ACC112 (cell line): ENCODE results near the gene ELOVL6.

ENCODE experiments used
- H2AFZ ChIP-seq: fragments of 200-600 bp; sonication (generic); one replicate; pipeline ENCODE4 v1.6.0; 2017; ENCODE audit warnings: antibody characterized with exemption, low read length; ENCODE audit not compliant: unreplicated experiment
- H3K27ac ChIP-seq: fragments of 200-600 bp; sonication (generic); 2 replicates; pipeline ENCODE4 v1.5.1; 2014; ENCODE audit warnings: low read depth, mild to moderate bottlenecking, antibody characterized with exemption, low read length, moderate library complexity
- H3K27me3 ChIP-seq: fragments of 200-600 bp; sonication (generic); 2 replicates; pipeline ENCODE4 v1.6.1; 2014; ENCODE audit warnings: mild to moderate bottlenecking, antibody characterized with exemption, low read length, moderate library complexity, mixed read lengths; ENCODE audit not compliant: insufficient read depth
- H3K36me3 ChIP-seq: fragments of 200-600 bp; sonication (generic); 2 replicates; pipeline ENCODE4 v1.6.1; 2016; ENCODE audit warnings: mild to moderate bottlenecking, antibody characterized with exemption, low read length, moderate library complexity, mixed read lengths; ENCODE audit not compliant: insufficient read depth
- H3K4me1 ChIP-seq: fragments of 200-600 bp; sonication (generic); one replicate; pipeline ENCODE4 v1.6.1; 2016; ENCODE audit warnings: low read length, mixed read lengths; ENCODE audit not compliant: insufficient read depth, unreplicated experiment, control insufficient read depth
- H3K4me3 ChIP-seq: fragments of 200-600 bp; sonication (generic); 2 replicates; pipeline ENCODE4 v1.5.1; 2014; ENCODE audit warnings: mild to moderate bottlenecking, low read depth, low read length
- H3K79me2 ChIP-seq: fragments of 200-600 bp; sonication (generic); one replicate; pipeline ENCODE4 v1.6.0; 2016; ENCODE audit warnings: low read length; ENCODE audit not compliant: control insufficient read depth, unreplicated experiment, insufficient read depth

Gene ELOVL6

DNA sequence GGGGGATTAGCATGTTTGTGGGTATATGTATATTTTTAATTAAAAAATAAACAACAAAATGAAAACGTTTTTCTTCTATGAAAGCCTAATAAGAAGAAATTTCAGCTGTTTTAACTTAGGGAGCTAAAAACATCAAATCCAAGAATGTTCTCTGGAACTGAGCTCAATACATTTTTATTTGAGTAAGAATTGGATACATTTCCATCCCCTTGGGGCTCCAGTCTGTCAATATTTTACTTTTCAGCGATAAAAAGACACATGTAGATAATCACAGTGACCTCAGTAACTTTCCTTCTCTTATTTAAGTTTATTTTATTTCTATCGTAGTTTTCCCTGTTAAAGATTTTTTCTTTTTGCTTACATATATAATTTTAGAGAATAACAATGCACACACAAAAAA lies 59.3 kb downstream of the ELOVL6 start:
- H3K4me3 ChIP-seq, result no peak overlapping the region
- no peaks in the 10 kb centered on the region for H3K79me2 ChIP-seq
- H3K27ac ChIP-seq, result no peak overlapping the region
- H3K27me3 ChIP-seq, result no peaks in the 10 kb centered on the region
- H3K4me1 ChIP-seq, result no peaks in the 10 kb centered on the region
- no peaks in the 10 kb centered on the region for H3K36me3 ChIP-seq
- no peak overlapping the region for H2AFZ ChIP-seq

DNA sequence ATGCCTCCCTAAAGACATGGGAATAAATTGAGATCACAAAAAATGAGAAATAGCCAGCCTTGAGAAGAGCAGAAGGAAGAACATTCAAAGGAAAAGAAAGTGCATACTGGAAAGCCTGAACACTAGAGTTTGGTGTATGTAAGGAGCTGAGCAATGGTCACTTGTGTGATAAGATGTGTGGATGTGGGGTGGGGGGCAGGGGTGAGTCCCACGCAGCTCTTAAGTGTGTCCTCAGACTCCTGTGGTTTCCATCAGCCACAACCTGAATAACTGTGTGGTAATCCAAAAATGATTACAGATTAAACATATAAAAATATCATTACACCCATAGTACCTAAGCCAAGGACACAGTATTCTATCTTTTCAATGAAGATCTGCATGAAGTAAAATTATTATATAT lies 59.9 kb downstream of the ELOVL6 start:
- no peaks in the 10 kb centered on the region for H3K4me1 ChIP-seq
- no peak overlapping the region for H2AFZ ChIP-seq
- H3K4me3 ChIP-seq, result no peak overlapping the region
- H3K36me3 ChIP-seq, result no peaks in the 10 kb centered on the region
- no peak overlapping the region for H3K27ac ChIP-seq
- H3K79me2 ChIP-seq, result no peaks in the 10 kb centered on the region
- no peaks in the 10 kb centered on the region for H3K27me3 ChIP-seq

DNA sequence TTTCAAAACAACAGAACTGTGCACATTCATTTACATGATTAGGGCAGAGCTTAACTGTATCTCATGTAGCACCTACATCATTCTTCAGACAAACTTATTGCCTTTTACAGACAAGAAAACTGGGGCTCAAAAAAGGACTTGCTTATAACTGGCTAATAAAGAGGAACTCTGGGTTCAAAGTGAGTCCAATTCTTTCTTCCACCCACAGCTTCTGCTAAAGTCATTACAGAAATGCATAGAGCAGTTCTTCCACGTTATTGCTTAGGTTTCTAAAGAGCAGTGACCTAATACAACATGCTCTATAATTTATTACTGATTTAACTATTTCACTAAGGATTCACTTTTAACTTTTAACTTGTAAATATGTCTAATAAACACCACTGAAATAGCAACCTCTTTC lies 60.6 kb downstream of the ELOVL6 start:
- Histone ChIP-seq H2AFZ (no peak overlapping the region), H3K27me3 (no peaks in the 10 kb centered on the region), H3K27ac (no peak overlapping the region), H3K4me3 (no peak overlapping the region), H3K36me3 (no peaks in the 10 kb centered on the region), H3K79me2 (no peaks in the 10 kb centered on the region), H3K4me1 (no peaks in the 10 kb centered on the region)

DNA sequence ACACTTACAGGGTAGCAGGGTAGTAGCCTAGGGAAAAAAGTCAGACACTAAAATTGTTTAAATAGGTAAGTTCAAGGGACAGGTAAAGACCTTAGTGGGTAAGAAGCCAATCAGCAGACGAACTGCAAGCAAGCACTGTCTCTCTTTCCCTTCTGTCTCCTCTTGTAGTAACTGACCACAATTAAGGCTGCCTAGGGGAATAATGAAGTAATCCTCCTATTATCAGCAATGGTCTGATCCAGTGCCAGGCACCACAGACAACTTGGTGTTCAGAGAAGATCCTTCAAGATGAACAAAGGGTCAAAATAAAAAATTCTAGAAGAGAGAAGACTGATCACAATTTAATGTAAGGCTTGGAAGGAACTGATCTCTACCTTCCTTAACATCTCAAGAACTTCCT lies 62.9 kb downstream of the ELOVL6 start:
- Histone ChIP-seq H3K4me3 (no peak overlapping the region), H3K79me2 (no peaks in the 10 kb centered on the region), H3K27me3 (no peaks in the 10 kb centered on the region), H3K4me1 (no peaks in the 10 kb centered on the region), H2AFZ (no peak overlapping the region), H3K36me3 (no peaks in the 10 kb centered on the region), H3K27ac (no peak overlapping the region)

DNA sequence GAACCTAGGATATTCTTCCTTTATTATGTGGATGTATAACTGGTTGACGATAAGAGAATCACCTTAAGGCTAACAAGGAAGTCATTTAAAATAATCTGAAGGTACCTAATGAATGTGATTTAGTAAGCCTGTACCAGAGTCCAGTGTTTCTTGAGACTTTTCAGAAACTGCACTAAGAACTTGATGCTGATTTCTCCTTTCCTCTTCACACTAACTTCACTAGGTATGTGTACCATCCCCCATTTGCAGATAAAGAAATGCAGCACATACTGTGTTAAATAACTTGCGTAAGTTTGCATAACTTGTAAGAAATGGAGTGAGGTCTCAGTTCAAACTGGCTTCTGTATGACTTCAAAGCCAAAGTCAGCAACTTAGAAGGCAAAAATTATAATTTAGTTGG lies 63.3 kb downstream of the ELOVL6 start:
- Histone ChIP-seq H3K27ac (no peak overlapping the region), H3K79me2 (no peaks in the 10 kb centered on the region), H3K4me3 (no peak overlapping the region), H3K4me1 (no peaks in the 10 kb centered on the region), H2AFZ (no peak overlapping the region), H3K27me3 (no peaks in the 10 kb centered on the region), H3K36me3 (no peaks in the 10 kb centered on the region)

DNA sequence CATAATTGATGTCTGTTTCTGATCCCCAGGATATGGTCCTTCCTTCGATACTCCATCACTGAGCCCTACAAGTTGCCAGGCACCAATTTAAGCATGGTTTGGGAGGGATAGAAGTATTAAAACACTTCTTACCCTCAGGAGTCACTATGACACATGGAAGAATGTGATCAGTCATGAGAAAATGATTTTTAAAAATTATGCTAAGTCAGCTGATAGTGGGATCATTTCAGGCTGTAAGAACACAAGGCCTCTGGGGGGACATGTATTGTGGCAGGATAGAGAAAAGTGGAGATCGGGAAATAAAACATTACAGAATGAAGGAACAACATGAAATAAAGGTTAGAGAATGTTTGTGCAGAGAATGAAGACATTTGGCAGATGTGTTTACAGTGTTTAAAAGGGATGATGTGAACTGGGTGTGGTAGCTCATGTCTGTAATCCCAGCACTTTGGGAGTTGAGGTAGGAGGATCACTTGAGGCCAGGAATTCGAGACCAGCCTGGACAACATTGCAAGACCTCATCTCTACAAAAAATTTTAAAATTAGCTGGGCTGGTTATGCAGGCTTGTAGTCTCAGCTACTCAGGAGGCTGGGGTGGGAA lies 64.0 kb downstream of the ELOVL6 start:
- Histone ChIP-seq H3K27me3 (no peaks in the 10 kb centered on the region), H3K79me2 (no peaks in the 10 kb centered on the region), H2AFZ (no peak overlapping the region), H3K4me1 (no peaks in the 10 kb centered on the region), H3K27ac (no peak overlapping the region), H3K4me3 (no peak overlapping the region), H3K36me3 (no peaks in the 10 kb centered on the region)

DNA sequence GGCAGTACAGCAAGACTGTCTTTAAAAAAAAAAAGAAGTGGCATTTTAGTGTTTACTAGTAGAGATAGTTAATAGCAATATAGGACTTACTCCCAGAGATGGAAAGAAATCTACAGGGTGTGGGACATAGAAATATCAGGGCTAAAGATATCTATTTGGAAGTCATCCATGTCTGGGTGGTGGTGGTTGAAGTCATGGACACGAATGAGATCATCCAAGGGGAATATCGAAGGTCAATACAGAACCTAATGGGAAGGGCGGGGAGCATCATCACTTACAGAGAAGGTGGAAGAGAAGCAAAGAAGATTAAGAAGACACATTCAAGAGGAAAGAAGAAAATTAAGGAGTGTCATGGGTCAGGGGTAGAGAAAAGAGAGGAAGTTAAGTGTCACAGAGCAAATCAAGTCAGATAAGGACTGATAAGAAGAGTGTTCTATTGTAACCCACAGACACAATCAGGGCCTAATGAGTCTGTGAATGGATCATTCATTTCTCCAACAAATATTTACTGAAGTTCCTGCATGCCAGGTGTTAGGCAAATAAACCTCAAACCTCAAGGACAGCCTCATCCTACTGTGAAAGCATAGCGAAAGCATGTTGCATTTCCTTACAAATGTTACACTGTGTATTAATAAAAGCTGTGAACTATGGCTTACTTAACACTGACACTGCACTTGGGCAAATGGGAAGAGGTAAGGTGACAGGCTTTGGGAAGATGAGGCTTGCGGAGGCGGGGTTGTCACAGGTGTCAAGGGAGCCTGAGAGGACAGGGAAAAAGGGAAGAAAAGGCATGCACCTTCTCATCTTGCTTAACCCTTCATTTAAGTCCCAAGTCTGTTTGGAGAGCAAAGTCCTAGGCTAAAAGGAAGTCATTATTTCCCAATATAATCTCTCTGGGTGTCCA lies 65.3 kb downstream of the ELOVL6 start:
- Histone ChIP-seq H3K27me3 (no peaks in the 10 kb centered on the region), H3K79me2 (no peaks in the 10 kb centered on the region), H3K36me3 (no peaks in the 10 kb centered on the region), H3K4me3 (no peak overlapping the region), H3K27ac (no peak overlapping the region), H3K4me1 (no peaks in the 10 kb centered on the region), H2AFZ (no peak overlapping the region)

DNA sequence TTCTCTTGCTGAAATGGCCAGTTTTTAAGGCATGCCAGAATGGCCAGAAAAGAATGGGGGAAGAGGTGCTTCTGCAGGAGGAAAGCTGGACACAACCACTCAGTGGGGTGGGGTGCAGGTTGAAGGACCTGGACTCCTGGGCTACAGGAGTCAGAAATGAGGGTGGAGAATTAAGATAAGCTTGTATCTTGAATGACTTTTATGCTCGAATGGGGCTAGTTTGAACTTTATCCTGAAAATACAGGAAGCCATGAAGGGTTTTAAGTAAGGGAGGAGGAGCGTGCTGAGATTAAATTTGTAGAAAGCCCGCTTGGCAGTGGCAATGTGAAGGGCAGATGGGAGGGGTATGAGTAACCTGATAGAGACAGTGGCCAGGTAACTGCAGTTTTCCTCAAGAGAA lies 66.5 kb downstream of the ELOVL6 start:
- H3K36me3 ChIP-seq, result no peaks in the 10 kb centered on the region
- no peaks in the 10 kb centered on the region for H3K4me1 ChIP-seq
- H3K4me3 ChIP-seq, result no peak overlapping the region
- H3K27me3 ChIP-seq, result no peaks in the 10 kb centered on the region
- H2AFZ ChIP-seq, result no peak overlapping the region
- no peak overlapping the region for H3K27ac ChIP-seq
- no peaks in the 10 kb centered on the region for H3K79me2 ChIP-seq

DNA sequence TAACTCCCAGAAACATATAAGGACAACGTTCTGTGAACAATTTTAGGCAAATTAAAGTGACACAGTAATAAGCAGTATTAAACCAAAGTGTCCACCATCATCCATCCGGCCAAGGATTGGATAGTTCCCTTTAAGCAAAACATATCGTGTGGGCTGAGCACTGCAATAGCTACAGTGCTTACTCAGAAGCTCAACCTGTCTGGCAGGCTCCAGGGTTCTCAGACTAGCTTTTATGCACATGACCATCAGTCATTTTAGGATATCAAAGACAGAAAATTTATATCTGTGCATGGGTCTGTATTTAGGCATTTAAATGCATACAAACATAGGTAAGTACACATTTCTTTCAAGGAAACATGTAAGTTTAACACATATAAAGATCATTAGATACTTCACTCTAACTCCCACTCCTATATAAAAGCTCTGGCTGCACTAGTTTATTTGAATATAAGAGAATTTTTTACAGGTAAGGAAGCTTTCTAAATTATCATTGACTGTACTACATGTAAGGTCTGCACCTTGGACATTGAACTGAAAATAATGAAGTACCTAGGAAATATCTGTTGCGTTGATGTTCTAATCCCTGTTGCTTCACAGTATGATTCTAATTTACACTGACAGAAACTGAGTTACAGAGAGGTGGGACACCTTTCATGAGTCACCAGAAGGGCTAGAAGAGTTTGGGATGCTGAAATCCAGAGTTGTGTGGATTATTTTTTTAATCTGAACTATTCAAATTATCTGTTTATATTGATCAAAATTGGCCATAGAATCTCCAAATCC lies 67.6 kb downstream of the ELOVL6 start:
- no peak overlapping the region for H3K27ac ChIP-seq
- H3K4me1 ChIP-seq, result no peaks in the 10 kb centered on the region
- 0 out of 2 replicates have a peak, but pooled peaks cover 4% of the 10 kb centered on the region for H3K36me3 ChIP-seq
- H2AFZ ChIP-seq, result no peak overlapping the region
- no peak overlapping the region for H3K4me3 ChIP-seq
- no peaks in the 10 kb centered on the region for H3K27me3 ChIP-seq
- H3K79me2 ChIP-seq, result no peaks in the 10 kb centered on the region

DNA sequence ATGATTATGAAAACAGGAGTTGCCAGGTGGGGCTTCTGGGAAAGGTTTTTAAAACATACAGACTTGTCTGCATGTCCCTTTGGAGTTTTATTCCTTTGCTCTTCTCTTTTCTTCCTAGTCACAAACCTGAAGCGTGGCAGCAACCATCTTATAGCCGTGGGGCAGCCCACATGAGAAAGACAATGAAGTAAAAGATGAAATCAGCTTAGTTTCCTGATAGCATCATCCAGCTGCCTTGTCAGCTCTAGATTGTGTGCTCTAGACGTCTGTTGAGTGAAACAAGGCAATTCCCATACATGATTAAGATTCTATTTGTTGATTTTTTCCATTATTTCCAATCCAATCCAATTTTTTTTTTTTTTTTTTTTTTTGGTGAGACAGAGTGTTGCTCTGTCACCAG lies 68.9 kb downstream of the ELOVL6 start:
- H3K79me2 ChIP-seq, result no peaks in the 10 kb centered on the region
- no peaks in the 10 kb centered on the region for H3K4me1 ChIP-seq
- no peaks in the 10 kb centered on the region for H3K27me3 ChIP-seq
- H3K4me3 ChIP-seq, result no peak overlapping the region
- 0 out of 2 replicates have a peak, but pooled peaks cover 4% of the 10 kb centered on the region for H3K36me3 ChIP-seq
- H2AFZ ChIP-seq, result no peak overlapping the region
- no peak overlapping the region for H3K27ac ChIP-seq
